ENCODE measurements around the gene MCM9. TPM values are rescaled to one million over a fixed set of nuclear protein-coding genes. Genes with fewer than 3 reads are reported as not detected.

Gene MCM9
- total RNA-seq, 1 experiment from 2014 or later, result 14.9 TPM

GRCh38 chr6:118843685-118844390 is 91.1 kb downstream of the MCM9 start:
- Mint-ChIP-seq H3K4me1 (no peaks in the 10 kb centered on the region), H3K27ac (no peak overlapping the region), H3K9me3 (peaks cover 9% of the 10 kb centered on the region), H3K36me3 (peaks cover 13% of the 10 kb centered on the region), H3K27me3 (ENCODE audit: low read depth) (no peaks in the 10 kb centered on the region), H3K4me3 (no peak overlapping the region)
- ChIA-PET POLR2A (no interaction called here), CTCF (no interaction called here)
- no peak for ATAC-seq
- TF ChIP-seq GRHL2 (CRISPR knock-in tag; IDR thresholded peaks at IDR 0.05; ENCODE audit: insufficient replicate concordance, severe bottlenecking) (no peak), ZNF425 (CRISPR knock-in tag; conservative IDR thresholded peaks at IDR 0.05) (no peak), ZNF121 (CRISPR knock-in tag; IDR thresholded peaks at IDR 0.05) (no peak), ZNF317 (CRISPR knock-in tag; IDR thresholded peaks at IDR 0.05; ENCODE audit: borderline replicate concordance, low read depth) (no peak), CTCF (IDR thresholded peaks at IDR 0.05) (no peak), PRDM15 (CRISPR knock-in tag; IDR thresholded peaks at IDR 0.05) (no peak), MXD4 (CRISPR knock-in tag; IDR thresholded peaks at IDR 0.05; ENCODE audit: borderline replicate concordance) (no peak)
- TF ChIP-seq, protein P1, sequence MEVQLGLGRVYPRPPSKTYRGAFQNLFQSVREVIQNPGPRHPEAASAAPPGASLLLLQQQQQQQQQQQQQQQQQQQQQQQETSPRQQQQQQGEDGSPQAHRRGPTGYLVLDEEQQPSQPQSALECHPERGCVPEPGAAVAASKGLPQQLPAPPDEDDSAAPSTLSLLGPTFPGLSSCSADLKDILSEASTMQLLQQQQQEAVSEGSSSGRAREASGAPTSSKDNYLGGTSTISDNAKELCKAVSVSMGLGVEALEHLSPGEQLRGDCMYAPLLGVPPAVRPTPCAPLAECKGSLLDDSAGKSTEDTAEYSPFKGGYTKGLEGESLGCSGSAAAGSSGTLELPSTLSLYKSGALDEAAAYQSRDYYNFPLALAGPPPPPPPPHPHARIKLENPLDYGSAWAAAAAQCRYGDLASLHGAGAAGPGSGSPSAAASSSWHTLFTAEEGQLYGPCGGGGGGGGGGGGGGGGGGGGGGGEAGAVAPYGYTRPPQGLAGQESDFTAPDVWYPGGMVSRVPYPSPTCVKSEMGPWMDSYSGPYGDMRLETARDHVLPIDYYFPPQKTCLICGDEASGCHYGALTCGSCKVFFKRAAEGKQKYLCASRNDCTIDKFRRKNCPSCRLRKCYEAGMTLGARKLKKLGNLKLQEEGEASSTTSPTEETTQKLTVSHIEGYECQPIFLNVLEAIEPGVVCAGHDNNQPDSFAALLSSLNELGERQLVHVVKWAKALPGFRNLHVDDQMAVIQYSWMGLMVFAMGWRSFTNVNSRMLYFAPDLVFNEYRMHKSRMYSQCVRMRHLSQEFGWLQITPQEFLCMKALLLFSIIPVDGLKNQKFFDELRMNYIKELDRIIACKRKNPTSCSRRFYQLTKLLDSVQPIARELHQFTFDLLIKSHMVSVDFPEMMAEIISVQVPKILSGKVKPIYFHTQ (CRISPR knock-in tag; IDR thresholded peaks at IDR 0.05), result no peak
- TF ChIP-seq, protein P2, sequence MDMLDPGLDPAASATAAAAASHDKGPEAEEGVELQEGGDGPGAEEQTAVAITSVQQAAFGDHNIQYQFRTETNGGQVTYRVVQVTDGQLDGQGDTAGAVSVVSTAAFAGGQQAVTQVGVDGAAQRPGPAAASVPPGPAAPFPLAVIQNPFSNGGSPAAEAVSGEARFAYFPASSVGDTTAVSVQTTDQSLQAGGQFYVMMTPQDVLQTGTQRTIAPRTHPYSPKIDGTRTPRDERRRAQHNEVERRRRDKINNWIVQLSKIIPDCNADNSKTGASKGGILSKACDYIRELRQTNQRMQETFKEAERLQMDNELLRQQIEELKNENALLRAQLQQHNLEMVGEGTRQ (CRISPR knock-in tag; IDR thresholded peaks at IDR 0.05), result no peak
- DNase-seq (ENCODE audit: low spot score), result no peak

DNA sequence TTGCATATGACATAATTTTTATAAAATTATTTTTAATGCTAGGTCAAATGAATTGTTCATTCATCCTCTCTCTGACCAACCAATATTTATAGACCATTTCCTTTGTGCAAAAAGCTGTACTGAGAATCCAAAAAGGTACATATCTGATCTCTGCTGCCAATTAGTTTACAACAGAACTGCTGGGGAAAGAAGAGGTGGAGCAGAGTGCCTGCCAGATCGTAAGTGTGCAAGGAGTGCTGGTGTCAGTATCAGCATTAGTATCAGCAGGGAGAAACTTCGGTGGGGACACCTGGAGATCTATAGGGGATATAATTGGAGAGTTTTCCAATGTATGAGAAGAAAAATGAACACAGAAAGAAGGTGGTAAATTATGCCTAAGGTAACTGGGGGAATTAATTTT is 104.3 kb downstream of the MCM9 start:
- peaks cover 3% of the 10 kb centered on the region; the same call in 1 of the 2 replicates for H3K36me3 Mint-ChIP-seq
- no peak overlapping the region for H3K4me3 Mint-ChIP-seq
- no peaks in the 10 kb centered on the region for H3K4me1 Mint-ChIP-seq
- no peak overlapping the region for H3K27ac Mint-ChIP-seq
- ATAC-seq (no peak), DNase-seq (ENCODE audit: low spot score) (no peak)
- ChIA-PET CTCF (interaction anchor here (0.7 kb wide), 1 partner anchor 64 kb away, joined by 4 read pairs; the partner anchor contains the start of gene ASF1A), POLR2A (no interaction called here)
- no peaks in the 10 kb centered on the region; the same call in 1 of the 2 replicates for H3K27me3 Mint-ChIP-seq (ENCODE audit: low read depth)
- H3K9me3 Mint-ChIP-seq, result peaks cover 12% of the 10 kb centered on the region
- TF ChIP-seq NFATC4 (CRISPR knock-in tag; IDR thresholded peaks at IDR 0.05) (no peak), OVOL2 (CRISPR knock-in tag; IDR thresholded peaks at IDR 0.05; ENCODE audit: borderline replicate concordance) (no peak), NR3C1 (CRISPR knock-in tag; conservative IDR thresholded peaks at IDR 0.05; ENCODE audit: low read depth) (no peak), RORB (CRISPR knock-in tag; IDR thresholded peaks at IDR 0.05) (no peak), FOXJ3 (CRISPR knock-in tag; IDR thresholded peaks at IDR 0.05; ENCODE audit: borderline replicate concordance) (no peak), ZBTB43 (CRISPR knock-in tag; IDR thresholded peaks at IDR 0.05) (no peak), ZNF317 (CRISPR knock-in tag; IDR thresholded peaks at IDR 0.05; ENCODE audit: borderline replicate concordance, low read depth) (no peak)
- TF ChIP-seq, protein P1 (CRISPR knock-in tag; IDR thresholded peaks at IDR 0.05), result no peak
- TF ChIP-seq, protein P3, sequence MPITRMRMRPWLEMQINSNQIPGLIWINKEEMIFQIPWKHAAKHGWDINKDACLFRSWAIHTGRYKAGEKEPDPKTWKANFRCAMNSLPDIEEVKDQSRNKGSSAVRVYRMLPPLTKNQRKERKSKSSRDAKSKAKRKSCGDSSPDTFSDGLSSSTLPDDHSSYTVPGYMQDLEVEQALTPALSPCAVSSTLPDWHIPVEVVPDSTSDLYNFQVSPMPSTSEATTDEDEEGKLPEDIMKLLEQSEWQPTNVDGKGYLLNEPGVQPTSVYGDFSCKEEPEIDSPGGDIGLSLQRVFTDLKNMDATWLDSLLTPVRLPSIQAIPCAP (CRISPR knock-in tag; IDR thresholded peaks at IDR 0.05), result no peak

All from WTC11 (cell line).